Stimulated activated CD4-positive, alpha-beta T cell treated with anti-CD3 and anti-CD28 coated beads, TNF-alpha, amount 100 ng/mL, for 4 hours (primary cell): ENCODE measurements around the gene RBM20.
"Not testable (repeated sequence)": the region's sequence is repeated elsewhere in the genome, so short reads cannot be mapped to it uniquely, and the experiment has no call there.

Source experiments
- DNase-seq, 3 experiments: peaks; one replicate each; pipeline ENCODE4 v3.0.0-alpha.2; 2020; ENCODE audit warnings: low read depth in 3 of 3

RBM20 gene

GRCh38 chr10:110852255-110852896, 208.2 kb downstream of the RBM20 start:
- DNase-seq = no peak

GRCh38 chr10:110852947-110853346, 208.8 kb downstream of the RBM20 start:
- no peak for DNase-seq

DNA sequence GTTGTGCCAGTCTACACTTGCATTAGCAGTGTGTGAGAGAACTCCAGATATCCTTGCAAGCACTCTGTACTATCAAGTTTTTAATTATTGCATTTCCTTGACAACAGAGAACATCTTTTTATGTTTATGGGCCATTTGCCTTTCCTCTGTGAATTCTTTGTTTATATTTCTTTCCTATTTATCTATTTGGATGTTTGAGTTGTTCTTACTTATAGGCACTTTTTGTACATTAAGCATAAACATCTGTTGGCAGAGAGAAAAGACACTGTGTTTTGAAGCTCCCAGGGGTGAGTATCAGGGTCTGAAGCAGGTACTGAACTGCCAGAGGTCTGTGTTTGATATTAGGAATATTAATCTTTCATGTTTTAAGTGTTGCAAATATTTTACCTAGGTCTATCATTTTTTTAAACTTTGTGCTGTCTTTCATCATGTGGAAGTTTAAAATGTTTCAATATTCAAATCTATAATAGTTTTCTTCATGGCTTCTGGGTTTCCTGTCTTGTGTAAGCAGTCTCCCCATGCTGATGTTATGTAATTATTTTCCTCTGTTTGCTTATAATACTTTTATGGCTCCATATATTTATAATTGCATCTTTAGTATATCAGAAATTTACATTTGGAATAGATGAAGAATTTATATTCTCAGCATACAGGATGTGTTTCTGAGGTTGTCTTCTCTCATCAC, 209.9 kb downstream of the RBM20 start:
- DNase-seq = no peak

GRCh38 chr10:110857265-110858171, 213.4 kb downstream of the RBM20 start:
- no peak for DNase-seq

GRCh38 chr10:110858297-110858934, 214.3 kb downstream of the RBM20 start:
- DNase-seq = no peak

DNA sequence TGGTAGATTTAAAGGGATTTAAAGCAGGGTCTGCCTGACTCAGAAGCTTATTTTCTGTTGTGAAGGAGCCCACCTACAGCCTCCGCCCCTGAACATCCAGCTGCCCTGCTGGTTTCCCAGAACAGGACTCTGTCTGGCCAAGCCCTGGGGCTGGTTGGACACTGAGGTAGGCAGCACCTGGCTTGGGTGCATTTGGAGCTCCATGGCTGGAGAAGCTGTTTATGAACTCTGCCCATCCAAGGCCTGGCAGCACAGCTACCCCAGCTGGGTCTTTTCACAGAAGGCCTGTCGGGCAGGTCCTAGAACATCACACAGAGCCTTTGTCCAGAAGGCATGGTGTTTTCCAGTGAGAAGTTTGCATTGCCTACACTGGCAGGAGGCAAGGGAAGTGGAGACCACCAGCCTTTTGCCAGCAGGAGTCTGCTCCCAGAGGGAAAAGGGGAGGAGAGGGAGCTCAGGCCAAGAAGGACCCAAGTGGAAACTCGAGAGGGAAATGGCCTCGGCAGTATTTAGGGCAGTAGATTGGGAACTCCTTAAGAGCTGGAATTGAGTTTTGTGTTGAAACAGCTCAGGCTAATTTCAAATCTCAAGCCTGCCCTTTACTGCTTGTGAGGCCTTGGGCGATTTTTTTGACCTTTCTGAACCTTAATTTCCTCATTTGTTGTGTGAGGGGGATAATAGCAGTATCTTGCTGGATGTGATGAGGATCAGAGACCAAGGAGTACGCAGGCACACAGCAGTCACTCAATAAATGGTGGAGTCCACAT, 215.3 kb downstream of the RBM20 start:
- DNase-seq = no peak

- no peak for DNase-seq
Measured at GRCh38 chr10:110859973-110860376, 215.8 kb downstream of the RBM20 start.

DNA sequence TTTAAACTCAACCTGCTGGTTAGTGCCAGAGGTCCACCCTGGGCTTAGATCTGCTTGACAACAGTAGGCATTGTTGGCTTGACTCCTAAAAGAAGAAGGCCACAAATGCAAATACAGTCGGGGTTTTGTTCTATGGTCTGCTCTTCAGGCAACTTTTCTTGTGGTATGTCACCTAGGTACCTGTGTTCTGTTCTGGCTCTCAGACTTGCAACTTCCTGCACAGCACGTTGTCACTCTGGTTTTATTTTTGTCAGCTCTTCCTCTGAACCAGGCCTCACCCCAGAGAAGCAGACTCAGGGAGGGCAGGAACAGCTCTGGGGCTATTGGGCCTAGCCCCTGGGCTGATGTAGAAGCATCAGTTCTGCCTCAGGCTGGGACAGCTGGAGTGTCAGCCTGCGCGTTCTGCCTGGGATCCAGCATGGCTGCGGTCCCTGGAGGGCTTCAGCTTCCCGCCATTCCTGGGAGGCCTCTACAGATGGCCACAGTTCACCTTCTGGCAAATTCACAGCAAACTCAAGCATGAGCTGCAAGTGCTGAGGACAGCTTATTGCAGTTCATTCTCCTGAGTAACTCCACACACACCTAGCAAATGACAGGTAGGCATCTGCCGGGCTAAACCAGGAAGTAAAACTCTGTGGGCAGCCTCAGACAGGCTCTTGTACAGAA, 216.6 kb downstream of the RBM20 start:
- peak in 1 of 3 experiments; percentile 23 for DNase-seq

DNA sequence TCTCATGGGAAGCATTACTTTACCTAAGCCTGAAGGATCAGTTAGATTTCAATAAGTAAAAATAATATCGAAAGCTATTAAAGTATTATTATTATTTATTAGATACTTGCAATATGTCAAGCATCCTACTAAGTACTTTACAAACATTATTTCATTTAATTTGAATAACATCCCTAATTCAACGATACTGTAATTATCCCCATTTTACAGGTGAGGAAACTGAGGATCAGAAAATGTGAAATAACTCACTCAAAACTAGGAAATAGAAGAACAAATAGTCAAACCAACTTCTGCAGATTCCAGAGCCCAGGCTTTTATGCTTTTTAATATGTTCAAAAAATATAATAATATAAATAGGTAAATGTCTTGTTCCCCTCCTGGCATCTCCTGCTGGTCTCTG, 217.3 kb downstream of the RBM20 start:
- no peak for DNase-seq

DNA sequence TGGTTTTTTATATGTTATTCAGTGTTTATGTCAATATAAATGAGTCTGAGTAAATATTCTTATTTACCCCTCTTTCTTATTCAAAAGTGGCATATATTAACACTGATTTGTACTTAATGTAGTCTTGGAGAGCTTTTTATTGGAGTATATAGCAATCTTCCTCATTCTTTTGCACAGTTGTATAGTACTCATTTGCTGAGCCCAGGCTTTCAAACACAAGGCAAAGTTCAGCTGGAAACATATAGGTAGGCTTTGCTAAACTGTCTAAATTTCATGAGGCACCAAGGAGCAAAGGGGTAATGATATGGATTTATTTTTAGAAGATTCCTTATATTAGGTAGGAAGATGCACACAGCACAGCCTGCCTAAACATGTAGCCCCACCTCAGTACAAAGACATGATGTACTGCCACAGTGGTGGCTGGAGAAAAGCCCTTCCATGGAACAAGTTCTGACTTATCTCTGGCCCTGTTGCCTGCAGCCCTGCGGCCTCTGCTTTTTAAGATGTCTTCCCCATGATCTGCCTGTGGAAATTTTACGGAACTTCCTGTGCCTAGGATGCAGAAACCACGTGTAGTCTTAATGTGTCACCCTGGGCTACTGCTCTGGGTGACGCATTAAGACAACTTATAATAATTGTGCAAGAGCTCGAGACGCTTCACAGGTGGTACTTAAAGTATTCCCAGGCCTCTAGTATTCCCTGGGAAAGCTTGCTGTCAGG, 218.0 kb downstream of the RBM20 start:
- no peak for DNase-seq

GRCh38 chr10:110862961-110863360, 218.8 kb downstream of the RBM20 start:
- DNase-seq = no peak

DNA sequence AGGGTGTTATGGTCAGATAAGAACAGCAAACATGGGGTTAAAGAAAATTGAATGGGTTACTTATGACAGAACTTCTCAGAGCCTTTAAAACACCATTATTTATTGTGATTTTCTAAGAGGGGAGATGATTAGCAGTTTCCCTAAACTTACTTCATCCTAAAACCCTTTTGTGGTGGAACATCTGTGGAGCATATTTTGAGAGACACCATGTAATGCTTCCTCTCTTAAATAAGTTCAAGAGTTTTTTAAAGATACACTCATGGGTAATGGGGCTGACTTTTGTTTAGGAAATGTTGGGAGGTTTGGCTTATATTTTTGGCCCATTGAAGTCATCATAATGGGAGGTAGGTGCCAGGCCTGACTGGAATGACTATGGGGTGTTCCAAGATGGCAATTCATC, 219.2 kb downstream of the RBM20 start:
- no peak for DNase-seq

- DNase-seq = no peak
Measured at GRCh38 chr10:110863956-110864355, 219.8 kb downstream of the RBM20 start.

DNA sequence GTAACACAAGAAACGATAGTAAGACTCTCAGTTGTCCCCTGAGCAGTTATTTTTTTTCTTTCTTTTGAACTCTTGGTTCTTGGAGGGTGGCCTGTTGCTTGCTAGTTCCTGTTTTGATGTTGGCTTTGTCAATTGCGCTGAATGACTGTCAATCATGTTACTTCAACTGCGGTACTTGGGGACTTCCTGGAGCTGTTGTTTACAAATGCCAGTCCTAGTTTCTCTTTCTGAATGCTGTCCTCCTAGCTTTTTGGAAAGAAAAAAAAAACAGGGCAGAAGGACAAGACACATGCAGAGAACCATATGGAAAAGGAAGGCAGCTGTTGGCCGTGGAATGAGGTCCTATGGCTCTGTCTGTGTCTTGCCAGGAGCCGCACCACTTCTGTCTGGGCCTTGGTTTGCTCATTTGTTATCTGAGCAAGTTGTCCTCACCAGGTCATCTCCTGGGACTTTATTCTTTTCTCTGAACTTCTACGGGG, 220.6 kb downstream of the RBM20 start:
- peak in 1 of 3 experiments; percentile 35 for DNase-seq

DNA sequence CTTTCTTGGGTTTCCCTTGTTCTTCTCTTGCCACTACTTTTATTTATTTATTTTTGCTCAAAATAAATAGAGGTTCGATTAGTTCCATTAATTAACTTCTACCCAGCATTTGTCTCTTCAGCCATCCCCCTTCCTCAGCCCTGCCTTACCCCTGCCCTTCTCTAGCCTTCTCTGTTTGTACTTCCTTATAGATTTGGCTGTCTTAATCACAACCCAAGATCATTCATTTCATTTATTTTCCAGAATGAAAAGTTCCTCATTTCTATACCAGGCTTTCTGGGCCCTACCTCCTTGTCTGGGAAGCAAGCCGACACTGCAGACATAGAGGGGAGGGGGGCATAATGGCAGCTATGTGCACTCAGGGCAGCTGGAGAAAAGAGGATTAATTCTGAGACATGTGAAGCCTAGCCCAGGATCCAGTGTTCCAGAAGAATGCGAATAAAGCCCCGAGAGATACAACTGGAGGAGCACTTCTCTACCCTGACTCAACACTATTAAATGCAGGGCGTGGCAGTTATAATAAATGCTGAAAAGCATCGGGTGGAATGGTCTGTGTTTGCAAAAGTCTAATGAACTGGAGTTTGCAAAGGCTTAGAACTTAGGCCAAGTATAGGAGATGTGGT, 221.2 kb downstream of the RBM20 start:
- DNase-seq = no peak

- DNase-seq = no peak
Measured at GRCh38 chr10:110865809-110866482, 221.8 kb downstream of the RBM20 start.

DNA sequence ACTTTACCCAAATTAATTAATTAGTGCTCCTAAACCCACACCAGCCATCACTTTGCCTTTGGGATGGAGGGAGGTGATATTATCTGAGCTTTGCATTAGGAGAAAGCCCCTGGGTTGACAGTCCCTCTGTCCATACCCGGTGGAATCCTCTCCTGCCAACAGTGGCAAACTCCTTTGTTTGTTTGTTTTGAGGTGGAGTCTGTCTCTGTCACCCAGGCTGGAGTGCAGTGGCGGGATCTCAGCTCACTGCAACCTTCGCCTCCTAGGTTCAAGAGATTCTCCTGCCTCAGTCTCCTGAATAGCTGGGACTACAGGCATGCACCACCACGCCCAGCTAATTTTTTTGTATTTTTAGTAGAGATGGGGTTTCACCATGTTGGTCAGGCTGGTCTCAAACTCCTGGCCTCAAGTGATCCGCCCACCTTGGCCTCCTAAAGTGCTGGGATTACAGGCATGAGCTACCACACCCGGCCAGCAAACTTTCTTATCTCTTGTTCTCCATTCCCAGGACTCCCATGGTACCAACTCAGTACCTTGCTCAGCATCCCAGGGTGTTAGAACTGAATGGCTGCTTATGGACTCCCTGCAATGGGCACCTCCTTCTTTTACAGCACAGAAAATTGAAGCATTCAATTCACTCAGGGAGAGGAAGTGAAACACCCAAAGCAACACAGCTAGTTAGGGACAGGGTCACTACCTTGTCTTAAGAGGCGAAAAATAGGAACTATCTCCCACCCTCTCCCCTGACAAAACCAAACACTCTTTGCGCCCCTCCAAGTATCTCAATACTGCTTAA, 223.1 kb downstream of the RBM20 start:
- not testable (repeated sequence) for DNase-seq
